HepG2 (cell line): ENCODE results near the gene BCL2A1. TPM values are rescaled to one million over a fixed set of nuclear protein-coding genes. Genes with fewer than 3 reads are reported as not detected.

Source experiments
- DZIP1 ChIP-seq: sonication (generic); formaldehyde crosslinking; IDR thresholded peaks from 2 replicates; pipeline ENCODE4 v1.5.0; 2020; ENCODE audit warnings: mild to moderate bottlenecking, missing genetic modification reagents
- PHF20 ChIP-seq: sonication (generic); formaldehyde crosslinking; IDR thresholded peaks from 2 replicates; pipeline ENCODE4 v1.5.0; 2020; ENCODE audit warnings: mild to moderate bottlenecking, missing genetic modification reagents
- PITX1 ChIP-seq: sonication (generic); formaldehyde crosslinking; IDR thresholded peaks from 2 replicates; pipeline ENCODE4 v1.5.1; 2020; ENCODE audit warnings: mild to moderate bottlenecking, missing genetic modification reagents
- RORA ChIP-seq: sonication (generic); formaldehyde crosslinking; IDR thresholded peaks from 2 replicates; pipeline ENCODE4 v1.5.0; 2020; ENCODE audit warnings: mild to moderate bottlenecking, missing genetic modification reagents, moderate library complexity
- SRSF9 ChIP-seq: fragments of 200-400 bp; formaldehyde crosslinking; IDR thresholded peaks from 2 replicates; pipeline ENCODE4 v1.6.1; 2018; ENCODE audit warnings: borderline replicate concordance, mild to moderate bottlenecking, low read depth, low read length; ENCODE audit not compliant: insufficient read depth, poor library complexity, severe bottlenecking
- TOE1 ChIP-seq: sonication (generic); formaldehyde crosslinking; IDR thresholded peaks from 2 replicates; pipeline ENCODE4 v1.4.0; 2020; ENCODE audit warnings: mild to moderate bottlenecking, missing genetic modification reagents
- ZFX ChIP-seq: sonication (generic); formaldehyde crosslinking; IDR thresholded peaks from 2 replicates; pipeline ENCODE4 v1.4.0; 2020; ENCODE audit warnings: mild to moderate bottlenecking, low read depth, missing genetic modification reagents, moderate library complexity
- ZSCAN5A ChIP-seq: sonication (generic); formaldehyde crosslinking; IDR thresholded peaks from 2 replicates; pipeline ENCODE4 v1.8.0; 2022; ENCODE audit warnings: mild to moderate bottlenecking, missing genetic modification reagents, borderline replicate concordance
- polyA plus RNA-seq, 8 experiments: library from polyadenylated mRNA; depleted of rRNA in 3 of 8; stranded (reverse) in 7 of 8; unstranded in 1 of 8; fragments of >200 nt; fragmentation: Illumina TruSeq in 4 of 8; extraction: Trizol in 4 of 8; gene quantifications; 2 replicates each; pipeline versions ENCODE4 v1.2.1 to v1.2.3, GENCODE V29; 2011 to 2016; ENCODE audit warnings: low read depth in 4 of 8, missing spikeins in 1 of 8, mixed read lengths in 1 of 8; ENCODE audit not compliant: insufficient read depth in 1 of 8
- total RNA-seq, 5 experiments: library from RNA; depleted of rRNA; stranded (reverse); fragments of >200 nt; fragmentation: Illumina TruSeq; extraction: Trizol; gene quantifications; 2 replicates each; pipeline ENCODE4 v1.2.3, GENCODE V29; 2016; ENCODE audit warnings: low read depth in 1 of 5

The BCL2A1 gene
- total and polyA plus RNA-seq, 2 of the 13 experiments (the other 11 are each of a cell fraction or from before 2014, with no cell fraction given): 0.08 to 0.31 TPM

GRCh38 chr15:79923515-79924169, 47.4 kb downstream of the BCL2A1 start (continued):
- TF ChIP-seq SRSF9: no peak
- TF ChIP-seq PITX1 (CRISPR knock-in tag): no peak
- peak; percentile 87; the same call in 1 of the 2 replicates for TF ChIP-seq ZSCAN5A (CRISPR knock-in tag)
- peak; percentile 78 for TF ChIP-seq ZFX
- TF ChIP-seq DZIP1 (CRISPR knock-in tag): no peak
- no peak for TF ChIP-seq RORA (CRISPR knock-in tag)
- no peak for TF ChIP-seq TOE1 (CRISPR knock-in tag)
- peak; percentile 58 for TF ChIP-seq PHF20 (CRISPR knock-in tag)
